HG02840 (cell line): ENCODE measurements around the gene RFC3.
"Not testable (repeated sequence)": the region's sequence is repeated elsewhere in the genome, so short reads cannot be mapped to it uniquely, and the experiment has no call there.

Experiments
- ATAC-seq: cut with Tn5 transposase; IDR thresholded peaks from one replicate; pipeline ENCODE4 v1.9.1; 2021; ENCODE audit warnings: mild to moderate bottlenecking, moderate library complexity, moderate number of reproducible peaks; ENCODE audit not compliant: unreplicated experiment, low FRiP score

The RFC3 gene

DNA sequence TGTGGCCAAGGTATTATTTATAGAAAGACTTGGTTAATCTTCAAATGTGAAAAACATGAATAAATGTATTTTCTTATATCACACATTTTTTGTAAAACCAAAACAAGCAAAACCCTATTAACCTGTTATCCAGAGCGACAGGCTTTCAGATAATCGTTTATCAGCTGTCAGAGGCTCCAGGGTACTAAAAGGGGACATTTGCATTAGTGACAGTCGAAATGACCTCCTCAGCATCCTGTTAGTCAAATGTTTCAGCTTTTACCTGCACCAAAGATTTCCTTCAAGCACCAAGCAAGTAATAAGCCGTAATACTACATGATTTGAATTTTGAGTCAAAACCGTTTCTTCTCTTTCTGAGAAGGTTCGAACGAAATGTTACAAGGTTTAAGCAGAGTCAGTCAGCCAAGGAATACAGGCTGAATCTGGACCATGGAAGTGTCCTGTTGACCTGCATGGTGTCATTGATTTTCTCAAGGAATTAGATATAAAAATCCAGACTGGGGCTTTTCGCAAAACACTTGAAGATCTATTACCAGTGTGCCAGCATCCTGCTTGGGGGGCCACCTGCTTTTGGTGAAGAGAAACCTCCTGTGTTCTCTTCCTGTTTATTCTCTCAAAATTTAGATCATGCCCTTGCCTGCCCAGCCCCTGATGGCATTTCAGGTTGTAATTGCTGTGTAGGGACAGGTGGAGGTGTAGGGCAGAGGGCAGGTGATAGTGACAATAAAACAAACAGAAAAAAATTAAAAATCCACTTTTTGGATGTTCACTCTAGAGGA is 11.3 kb upstream of the RFC3 start:
- no peak for ATAC-seq

DNA sequence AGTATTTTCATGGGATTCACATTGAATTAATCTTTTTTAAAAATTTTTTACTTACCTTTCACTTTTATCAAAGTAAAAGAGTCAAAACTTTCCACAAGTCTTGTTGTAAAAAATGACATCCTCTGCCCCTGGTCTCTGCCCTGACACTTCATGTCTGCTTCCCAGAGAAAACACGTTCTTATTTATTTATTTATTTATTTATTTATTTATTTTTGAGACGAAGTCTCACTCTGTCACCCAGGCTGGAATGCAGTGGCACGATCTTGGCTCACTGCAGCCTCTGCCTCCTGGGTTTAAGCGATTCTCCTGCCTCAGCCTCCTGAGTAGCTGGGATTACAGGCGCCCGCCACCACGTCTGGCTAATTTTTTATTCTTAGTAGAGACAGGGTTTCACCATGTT is 5.1 kb upstream of the RFC3 start:
- not testable (repeated sequence) for ATAC-seq

DNA sequence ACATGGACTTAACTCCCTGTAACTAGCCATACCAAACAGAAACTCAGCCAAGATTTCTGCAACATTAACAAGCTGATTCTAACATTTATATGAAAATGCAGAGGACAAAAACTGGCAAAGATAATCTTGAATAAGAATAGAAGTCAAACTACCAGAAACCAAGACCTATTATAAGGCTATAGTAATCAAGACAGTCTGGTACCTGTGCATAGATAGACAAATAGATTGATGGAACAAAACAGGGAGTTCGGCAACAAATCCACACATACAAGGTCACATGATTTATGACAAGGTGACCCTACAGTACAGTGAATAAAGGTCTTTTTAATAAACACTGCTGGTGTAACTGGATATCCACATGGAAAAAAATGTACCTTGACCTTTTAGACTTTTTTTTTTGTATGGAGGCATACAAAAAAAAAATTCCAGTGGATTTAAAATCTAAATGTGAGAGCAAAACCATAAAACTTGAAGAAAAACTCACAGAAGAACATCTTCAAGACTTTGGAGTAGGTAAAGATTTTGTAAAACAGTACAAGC is 2.9 kb upstream of the RFC3 start:
- no peak for ATAC-seq

DNA sequence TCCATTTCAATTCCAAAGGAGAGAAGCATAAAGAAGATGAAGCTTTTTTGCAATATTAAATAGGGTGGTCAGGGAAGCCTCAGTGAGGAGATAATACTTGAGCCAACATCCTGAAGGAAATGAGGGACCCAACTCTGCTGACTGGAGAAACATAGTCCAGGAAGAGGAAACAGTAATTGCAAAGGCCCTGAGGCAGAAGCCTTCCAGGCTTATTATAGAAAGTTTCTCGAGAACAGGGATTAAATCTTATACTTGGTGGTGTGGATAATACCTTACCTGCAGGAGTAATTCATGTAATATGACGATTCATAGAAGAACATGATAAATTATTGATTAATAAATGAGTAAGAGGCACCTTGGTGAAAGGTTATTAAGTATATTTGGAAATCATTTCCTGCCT is 1.0 kb upstream of the RFC3 start:
- no peak for ATAC-seq

DNA sequence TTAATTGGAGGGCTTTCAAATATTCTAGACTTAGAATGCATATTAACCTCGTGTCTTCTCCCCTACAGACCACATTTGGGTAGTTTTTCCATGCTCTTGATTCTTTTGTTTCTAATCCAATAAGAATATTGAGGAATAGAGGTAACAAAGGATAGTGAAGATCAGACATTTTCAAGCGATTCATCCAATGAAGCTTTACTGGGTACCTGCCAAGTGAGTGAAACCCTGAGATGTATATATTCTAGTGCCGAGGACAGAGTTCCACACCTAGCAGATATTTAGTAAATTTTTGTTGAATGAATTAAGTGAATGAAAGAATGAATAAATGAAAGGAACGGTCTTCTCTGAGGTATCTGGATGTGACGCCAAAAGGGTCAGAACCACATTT is 442 bp upstream of the RFC3 start:
- no peak for ATAC-seq

DNA sequence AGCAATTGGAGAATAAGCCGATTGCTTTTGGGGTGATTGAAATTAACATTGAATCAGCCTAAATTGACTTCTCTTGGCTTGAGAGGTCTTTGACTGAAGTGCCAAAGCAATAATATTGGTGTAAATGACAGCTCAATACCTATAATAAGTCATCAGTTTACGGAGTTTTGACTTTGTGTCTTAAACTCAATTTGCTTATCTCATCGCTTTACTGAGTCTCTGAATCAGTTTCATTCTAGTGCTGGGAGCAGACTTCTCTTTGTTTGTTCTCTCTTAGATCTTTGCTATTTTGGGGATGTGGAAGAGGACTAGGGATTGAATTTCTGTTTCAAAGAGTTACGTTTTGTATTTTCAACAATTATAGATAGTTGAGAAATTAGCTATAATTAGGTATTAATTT is 7.1 kb downstream of the RFC3 start:
- no peak for ATAC-seq

DNA sequence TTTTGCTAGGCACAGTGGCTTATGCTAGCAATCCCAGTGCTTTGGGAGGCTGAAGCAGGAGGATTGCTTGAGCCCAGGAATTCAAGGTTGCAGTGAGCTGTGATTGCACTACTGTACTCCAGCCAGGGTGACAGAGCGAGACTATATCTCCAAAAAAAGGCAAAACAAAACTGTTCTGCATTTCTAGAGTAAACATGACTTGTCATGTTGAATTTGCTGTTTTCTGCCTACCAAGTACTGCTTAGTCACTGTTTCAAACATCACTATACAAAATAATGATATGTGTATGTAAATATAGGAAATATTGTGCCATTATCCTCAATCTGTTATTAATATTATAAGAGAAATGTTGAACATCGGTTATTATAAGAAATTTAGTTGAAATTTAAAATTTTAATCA is 9.2 kb downstream of the RFC3 start:
- no peak for ATAC-seq

DNA sequence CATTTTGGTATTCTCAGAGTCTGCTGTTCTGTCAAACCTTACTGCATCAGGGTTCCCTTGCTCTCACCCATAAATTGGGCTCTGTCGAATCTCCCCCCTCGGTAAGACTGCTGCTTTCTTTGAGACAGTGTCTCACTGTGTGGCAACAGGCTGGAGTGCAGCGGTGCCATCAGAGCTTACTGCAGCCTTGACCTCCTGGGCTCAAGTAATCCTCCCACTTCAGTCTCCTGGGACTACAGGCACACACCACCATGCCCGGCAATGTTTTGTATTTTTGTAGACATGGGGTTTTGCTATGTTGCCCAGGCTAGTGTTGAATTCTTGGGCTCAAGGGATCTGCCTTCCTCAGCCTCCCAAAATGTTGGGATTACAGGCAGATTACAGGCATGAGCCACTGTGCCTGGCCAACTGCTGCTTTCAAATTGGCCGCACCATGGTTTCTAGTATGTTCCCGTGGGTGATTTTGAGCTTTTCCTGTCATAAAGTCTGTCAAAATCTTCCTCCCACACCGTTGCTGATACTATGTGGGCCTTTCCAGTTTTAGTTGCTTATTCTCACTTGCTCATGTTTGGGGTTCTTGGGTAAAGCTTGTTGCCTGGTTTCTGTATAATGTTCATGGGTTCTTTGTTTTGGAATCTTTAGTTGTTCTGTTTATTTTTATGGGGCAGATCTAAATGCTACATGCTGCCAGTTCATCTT is 10.6 kb downstream of the RFC3 start:
- no peak for ATAC-seq

DNA sequence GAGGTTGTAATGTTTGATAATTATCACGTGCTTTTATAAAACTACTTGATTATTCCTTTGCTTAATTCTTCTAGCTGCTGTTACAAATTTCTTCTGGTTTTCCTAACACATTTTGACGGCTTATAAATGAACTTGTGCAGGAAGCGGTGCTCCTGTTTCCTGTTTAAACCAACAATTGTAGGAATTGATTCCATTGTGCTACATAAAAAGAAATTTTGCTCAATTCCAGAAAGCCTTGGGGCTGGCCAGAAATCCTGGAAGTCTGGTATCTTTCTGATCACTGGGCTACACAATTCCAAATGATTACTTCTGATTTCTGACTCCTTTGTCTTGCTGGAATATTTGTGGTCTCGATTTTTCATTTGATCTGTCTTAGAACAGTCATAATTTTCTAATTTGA is 14.9 kb downstream of the RFC3 start:
- ATAC-seq = no peak

DNA sequence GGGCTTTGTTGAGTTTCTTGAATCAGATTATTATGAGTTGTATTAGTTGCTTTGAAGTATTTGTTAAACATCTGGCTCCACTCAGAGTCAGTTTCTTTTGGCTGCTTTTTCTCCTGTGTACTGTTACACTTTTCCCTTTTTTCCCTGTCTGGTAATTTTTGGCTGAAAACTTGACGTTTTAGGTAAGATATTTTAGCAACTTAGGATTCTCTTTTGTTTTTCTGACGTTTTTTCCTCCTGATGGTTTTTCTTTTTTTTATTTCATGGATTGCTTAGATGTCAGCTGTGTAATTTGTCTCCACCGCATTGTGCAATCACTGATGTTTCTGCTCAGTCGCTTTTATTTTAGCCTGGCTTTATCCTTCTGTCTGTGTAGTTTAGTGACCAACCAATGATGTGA is 20.7 kb downstream of the RFC3 start:
- no peak for ATAC-seq

DNA sequence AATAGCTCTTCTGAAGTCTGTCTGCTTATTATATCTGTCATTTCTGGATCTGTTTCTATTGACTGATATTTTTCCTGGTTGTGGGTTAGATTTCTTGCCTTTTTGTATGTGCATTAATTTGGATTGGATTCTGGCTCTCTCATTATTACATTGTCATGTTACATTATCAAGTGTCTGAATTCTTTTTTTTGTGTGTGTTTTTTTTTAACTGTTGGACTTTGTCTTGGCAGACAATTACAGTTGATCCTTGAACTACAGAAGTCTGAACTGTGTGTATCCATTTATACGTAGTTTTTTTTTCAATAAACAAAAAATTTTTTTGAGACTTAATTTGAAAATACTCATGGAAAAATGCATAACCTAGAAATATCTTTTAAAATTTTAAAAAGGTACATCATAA is 22.5 kb downstream of the RFC3 start:
- ATAC-seq = no peak

DNA sequence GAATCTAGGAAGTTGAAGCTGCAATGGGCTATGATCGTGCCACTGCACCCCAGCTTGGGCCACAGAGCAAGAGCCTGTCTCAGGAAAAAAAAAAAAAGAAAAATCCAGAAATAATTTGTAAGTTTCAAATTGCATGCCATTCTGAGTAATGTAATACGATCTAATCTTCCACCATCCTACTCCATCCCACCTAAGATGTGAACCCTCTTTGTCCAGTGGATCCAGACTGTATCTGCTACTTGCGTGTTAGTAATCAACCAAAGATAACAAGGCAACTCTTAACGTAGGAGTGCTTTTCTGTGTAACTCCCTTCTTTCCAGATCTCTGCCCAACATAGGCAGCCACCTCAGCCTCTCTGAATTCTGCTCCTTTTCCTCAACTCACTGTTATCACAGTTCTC is 24.3 kb downstream of the RFC3 start:
- ATAC-seq = no peak

DNA sequence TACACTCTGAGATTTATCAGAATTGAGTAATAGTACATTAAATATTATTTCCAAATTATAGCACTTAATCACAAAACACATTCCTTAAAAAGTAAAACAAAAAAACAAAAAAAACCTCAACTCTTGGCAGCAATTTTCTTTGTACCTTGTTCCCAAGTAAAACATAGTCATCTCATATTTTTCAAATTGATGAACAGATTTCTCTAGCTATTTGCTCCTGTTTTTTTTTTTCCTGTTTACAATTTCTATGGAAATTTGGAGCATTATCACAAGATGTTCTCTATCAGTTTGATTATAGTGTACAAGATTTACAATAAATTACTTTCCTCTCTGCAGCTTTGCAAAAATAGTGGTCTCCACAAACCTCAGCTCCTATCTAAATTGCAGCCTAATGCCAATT is 25.0 kb downstream of the RFC3 start:
- ATAC-seq = no peak

DNA sequence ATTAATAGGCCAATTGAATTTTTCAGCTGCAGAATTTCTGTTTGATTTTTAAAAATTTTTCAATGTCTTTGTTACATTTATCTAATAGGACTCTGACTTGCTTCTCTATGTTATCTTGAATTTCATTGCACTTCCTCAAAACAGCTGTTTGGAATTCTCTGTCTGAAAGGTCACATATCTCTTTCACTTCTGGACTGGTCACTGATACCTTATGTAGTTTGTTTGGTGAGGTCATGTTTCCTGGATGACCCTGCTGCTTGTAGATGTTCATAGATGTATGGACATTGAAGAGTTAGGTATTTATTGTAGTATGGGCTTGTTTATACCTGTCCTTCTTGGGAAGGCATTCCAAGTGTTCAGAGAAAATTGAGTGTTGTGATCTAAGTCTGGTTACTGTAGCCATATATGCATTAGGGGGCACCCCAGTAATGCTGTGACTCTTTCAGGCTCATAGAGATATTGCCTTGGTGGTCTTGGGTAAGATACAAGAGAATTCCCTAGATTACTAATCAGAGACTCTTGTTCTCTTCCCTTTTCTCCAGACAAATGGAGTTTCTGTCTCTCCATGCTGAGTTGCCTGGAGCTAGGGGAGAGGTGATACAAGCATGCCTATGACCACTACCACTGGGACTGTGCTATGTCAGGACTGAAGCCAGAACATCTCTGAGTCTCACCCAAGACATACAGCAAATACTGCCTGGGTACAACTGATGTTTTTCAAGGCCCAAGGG is 27.8 kb downstream of the RFC3 start:
- no peak for ATAC-seq

DNA sequence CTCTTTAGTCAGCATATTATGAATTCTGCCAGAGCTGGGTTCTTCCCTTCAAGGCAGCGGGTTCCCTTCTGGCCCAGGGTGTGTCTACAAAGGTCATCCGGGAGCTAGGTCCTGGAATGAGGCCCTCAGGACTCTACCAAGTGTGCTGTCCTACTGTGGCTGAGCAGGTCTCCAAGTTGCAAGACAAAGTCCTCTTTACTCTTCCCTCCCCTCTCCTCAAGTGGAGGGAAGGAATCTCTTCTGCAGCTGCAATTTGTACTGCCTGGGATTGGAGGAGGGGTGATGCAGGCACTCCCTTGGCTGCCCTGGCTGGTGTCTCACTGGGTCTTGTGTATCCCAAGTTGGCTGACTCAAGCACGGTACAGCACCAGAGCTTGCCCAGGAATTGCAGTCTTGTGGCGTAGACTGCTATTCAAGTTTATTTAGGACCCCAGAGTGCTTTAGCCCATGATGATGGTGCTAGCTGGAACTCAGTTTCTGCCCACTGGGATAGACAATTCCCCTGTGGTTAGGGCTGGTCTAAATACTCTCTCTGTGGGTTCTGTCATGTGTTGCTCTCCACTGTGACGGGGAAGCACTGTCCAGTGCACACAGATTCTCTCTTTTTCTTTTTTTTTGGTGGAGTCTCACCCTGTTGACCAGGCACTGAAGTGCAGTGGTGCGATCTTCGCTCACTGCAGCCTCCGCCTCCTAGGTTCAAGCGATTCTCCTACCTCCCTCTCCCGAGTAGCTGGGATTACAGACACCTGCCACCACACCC is 28.5 kb downstream of the RFC3 start:
- ATAC-seq = no peak

DNA sequence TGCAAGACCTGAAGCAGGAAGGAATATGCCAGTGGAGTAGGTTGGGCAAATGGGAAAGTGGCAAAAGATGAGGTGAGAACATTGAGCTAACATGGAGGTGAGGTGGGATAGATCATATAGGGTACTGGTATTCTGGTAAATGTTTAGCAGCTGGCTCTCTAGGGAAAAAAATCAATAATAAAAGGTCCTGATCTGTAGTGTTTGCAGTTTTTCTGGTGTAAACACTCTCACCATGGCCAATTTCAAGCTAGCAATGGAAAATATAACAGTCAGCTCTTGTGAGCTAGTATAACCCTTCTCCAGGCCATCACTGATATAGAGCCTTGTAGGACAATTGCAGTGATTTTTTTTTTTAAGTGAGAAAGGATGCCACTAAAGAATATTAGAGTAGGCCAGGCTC is 31.3 kb downstream of the RFC3 start:
- ATAC-seq = no peak

DNA sequence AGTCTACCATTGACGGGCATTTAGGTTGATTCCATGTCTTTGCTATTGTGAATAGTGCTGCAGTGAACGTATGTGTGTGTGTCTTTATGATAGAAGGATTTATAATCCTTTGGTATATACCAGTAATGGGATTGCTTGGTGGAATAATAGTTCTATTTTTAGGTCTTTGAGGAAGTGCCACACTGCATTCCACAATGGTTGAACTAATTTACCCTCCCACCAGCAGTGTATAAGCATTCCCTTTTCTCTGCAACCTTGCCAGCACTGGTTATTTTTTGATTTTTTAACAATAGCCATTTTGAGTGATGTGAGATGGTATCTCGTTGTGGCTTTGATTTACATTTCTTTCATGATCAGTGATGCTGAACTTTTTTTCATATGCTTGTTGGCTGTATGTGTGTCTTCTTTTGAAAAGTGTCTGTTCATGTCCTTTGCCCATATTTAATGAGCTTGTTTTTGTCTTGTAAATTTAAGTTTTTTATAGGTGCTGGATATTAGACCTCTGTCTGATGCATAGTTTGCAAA is 37.5 kb downstream of the RFC3 start:
- ATAC-seq = no peak

DNA sequence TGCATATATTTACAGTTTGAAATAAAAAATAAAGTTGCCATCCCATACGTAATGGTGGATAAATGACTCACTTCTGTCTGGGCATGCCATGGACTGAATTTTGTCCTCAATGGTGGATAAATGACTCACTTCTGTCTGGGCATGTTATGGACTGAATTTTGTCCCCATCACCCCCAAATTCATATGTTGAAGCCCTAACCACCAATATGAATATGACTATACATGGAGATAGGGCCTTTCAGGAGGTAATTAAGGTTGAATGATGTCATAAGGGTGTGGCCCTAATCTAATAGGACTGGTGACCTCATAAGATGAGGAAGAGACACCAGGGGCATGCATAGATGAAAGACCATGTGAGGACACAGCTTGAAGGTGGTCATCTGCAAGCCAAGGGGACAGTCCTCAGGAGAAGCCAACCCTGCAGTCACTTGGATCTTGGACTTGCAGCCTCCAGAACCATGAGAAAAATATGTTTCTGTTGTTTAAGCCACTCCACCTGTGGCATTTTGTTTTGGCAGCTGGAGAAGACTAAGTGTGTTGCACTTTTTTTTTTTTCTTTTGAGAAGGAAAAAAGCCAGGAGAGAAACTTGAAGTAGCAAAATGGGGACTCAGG is 41.8 kb downstream of the RFC3 start:
- ATAC-seq = no peak

DNA sequence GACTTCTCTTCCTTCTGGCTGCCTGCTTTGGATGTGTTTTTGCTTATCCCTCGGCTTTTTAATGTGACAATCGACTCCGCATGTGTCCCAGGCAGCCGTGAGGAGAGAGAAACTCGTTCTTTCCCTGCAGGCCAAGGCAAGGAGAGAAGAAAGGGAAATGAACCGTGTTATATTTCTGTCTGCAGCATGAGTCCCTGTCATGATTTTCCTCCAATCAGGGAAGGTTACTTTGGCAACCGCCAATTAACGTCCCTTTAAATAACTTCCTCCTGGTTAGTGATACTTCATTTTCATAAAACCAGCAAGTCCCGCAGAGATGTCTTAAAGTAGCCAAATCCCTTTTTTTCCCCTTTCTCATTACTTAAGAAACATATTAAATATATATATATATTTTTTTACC is 42.6 kb downstream of the RFC3 start:
- no peak for ATAC-seq

DNA sequence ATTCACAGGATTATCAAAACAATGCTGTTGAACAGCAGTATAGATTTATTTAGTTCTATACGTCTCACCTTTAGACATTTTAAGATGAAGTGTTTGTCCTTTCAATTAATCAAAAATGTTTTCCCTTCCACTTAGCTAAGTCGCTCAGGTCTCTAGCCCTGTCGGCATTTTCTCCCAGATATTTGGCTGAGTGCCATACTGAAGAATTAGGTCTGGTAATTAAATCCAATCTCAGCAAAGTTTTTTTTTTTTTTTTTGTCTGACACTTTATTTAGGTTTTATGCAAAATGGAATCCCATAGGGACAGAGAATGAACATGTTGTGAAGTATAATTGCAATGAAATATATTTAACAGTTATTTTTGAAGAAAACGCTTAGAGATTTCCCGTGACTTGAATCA is 44.1 kb downstream of the RFC3 start:
- ATAC-seq = no peak
